Right lobe of liver (tissue), 6 donors: Measurements from ENCODE around the gene ATP1A2. TPM values are rescaled to one million over a fixed set of nuclear protein-coding genes. Genes with fewer than 3 reads are reported as not detected.

Experiments
- ATAC-seq, 4 donors: fragments of 200-7000 bp; cut with Tn5 transposase; one replicate each; pipeline ENCODE4 v1.9.1; 2020; ENCODE audit warnings: mild to moderate bottlenecking in 4 of 4, moderate library complexity in 4 of 4
- DNase-seq, 3 donors: peaks; one replicate each; pipeline ENCODE4 v3.0.0-alpha.2; 2020
- H3K27ac ChIP-seq, 3 donors: fragments of 200-600 bp; one replicate each; pipeline ENCODE4 v1.8.0; 2022
- H3K27me3 ChIP-seq, 2 donors: fragments of 200-600 bp; one replicate each; pipeline ENCODE4 v1.8.0; 2022
- H3K36me3 ChIP-seq, 4 donors: fragments of 200-600 bp; sonication (generic) in 1 of 4; one replicate each; pipeline versions ENCODE4 v1.5.1 to v1.8.0; 2017 to 2022; ENCODE audit warnings: control low read depth in 1 of 4
- H3K4me1 ChIP-seq, 4 donors: fragments of 200-600 bp; sonication (generic) in 1 of 4; one replicate each; pipeline versions ENCODE4 v1.5.1 to v1.8.0; 2017 to 2022; ENCODE audit warnings: control low read depth in 1 of 4
- H3K4me3 ChIP-seq, 3 donors: fragments of 200-600 bp; one replicate each; pipeline ENCODE4 v1.8.0; 2022
- H3K9me3 ChIP-seq, 4 donors: fragments of 200-600 bp; sonication (generic) in 1 of 4; one replicate each; pipeline versions ENCODE4 v1.5.1 to v1.8.0; 2017 to 2022; ENCODE audit warnings: control low read depth in 1 of 4
- POLR2A ChIP-seq: fragments of 450-650 bp; IDR thresholded peaks from one replicate; pipeline ENCODE4 v1.6.1; 2017; ENCODE audit warnings: antibody characterized with exemption, mild to moderate bottlenecking
- WGBS: methylation state at CpG from one replicate; pipeline ENCODE4 v1.1.6; 2018; ENCODE audit warnings: low coverage, low lambda C conversion rate; ENCODE audit not compliant: insufficient coverage; ENCODE audit errors: missing lambda C conversion rate; 5-methylcytosine and 5-hydroxymethylcytosine counted together
- intact Hi-C, 2 donors: fragments of 100-400 bp; cut with DNase I; formaldehyde crosslinking; loops; one replicate each; pipeline versions ENCODE4 v1.11.2 to v1.14.1; 2022
- total RNA-seq, 6 experiments: library from RNA; depleted of rRNA in 2 of 6; stranded (reverse); fragments of >200 nt in 2 of 6; fragmentation: NEBNext Ultra II Directional in 3 of 6; extraction: Animal tissue kit (Norgen Biotek cat#: 25700) in 3 of 6; gene quantifications; one replicate each; pipeline versions ENCODE4 v1.1.0 to v1.2.4, GENCODE V29; 2016 to 2023
- TF ChIP-seq, protein P1 (sequence below), 4 donors: fragments of 200-600 bp in 3 of 4; fragments of 450-650 bp in 1 of 4; IDR thresholded peaks; one replicate each; pipeline versions ENCODE4 v1.5.1 to v1.8.0; 2016 to 2022; ENCODE audit warnings: antibody characterized with exemption in 4 of 4, mild to moderate bottlenecking in 2 of 4
- donor health status: DM: no; HTN: yes; CAD: no.
- donor health status: DM: no; HTN: no; CAD: no.
- donor health status: DM: no; HTN: no; CAD: no.
- donor health status: DM: no; HTN: yes; CAD: no.
- donor health status: DM: no; HTN: yes; CAD: no.

The ATP1A2 gene
- total RNA-seq, 6 experiments from 2014 or later: 0.22 to 1.7 (median 0.36) TPM

DNA sequence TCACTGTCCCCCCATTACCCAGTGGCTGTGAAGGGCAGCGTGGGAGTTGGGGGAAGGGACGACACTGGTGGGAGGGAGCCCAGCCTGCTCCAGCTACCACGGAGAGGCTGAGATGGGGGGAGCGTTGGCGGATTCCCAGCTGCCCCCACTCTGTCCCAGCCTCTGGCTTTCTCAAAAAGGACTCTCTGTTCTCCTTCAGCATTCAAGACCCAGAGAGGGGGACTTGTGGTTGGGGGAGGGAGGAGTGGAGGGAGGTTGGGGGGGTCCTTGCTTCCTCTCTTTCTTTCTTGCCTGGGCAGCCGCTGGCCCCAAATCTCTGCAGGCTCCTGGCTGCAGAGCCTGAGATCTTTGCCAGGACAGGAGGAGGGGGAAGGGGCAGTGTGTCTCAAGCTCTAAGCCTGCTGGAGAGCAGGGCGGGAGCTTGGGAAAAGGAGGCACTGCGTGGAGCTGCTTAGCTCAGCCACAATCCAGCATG is 2.2 kb downstream of the ATP1A2 start:
- Histone ChIP-seq H3K4me1 (no peaks in the 10 kb centered on the region), H3K27me3 (no peaks in the 10 kb centered on the region), H3K27ac (no peak overlapping the region), H3K9me3 (no peaks in the 10 kb centered on the region), H3K4me3 (no peak overlapping the region), H3K36me3 (no peaks in the 10 kb centered on the region)
- TF ChIP-seq, protein P1, sequence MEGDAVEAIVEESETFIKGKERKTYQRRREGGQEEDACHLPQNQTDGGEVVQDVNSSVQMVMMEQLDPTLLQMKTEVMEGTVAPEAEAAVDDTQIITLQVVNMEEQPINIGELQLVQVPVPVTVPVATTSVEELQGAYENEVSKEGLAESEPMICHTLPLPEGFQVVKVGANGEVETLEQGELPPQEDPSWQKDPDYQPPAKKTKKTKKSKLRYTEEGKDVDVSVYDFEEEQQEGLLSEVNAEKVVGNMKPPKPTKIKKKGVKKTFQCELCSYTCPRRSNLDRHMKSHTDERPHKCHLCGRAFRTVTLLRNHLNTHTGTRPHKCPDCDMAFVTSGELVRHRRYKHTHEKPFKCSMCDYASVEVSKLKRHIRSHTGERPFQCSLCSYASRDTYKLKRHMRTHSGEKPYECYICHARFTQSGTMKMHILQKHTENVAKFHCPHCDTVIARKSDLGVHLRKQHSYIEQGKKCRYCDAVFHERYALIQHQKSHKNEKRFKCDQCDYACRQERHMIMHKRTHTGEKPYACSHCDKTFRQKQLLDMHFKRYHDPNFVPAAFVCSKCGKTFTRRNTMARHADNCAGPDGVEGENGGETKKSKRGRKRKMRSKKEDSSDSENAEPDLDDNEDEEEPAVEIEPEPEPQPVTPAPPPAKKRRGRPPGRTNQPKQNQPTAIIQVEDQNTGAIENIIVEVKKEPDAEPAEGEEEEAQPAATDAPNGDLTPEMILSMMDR (IDR thresholded peaks at IDR 0.05): no peak
- intact Hi-C loops: loop anchor here in 1 of 2 donors (10.0 kb wide), 1 partner anchor 57 kb away; no protein-coding TSS in a partner anchor
- DNase-seq (no peak), ATAC-seq (no peak)
- 0% methylated on average over 1 of the region's 8 CpGs for WGBS

DNA sequence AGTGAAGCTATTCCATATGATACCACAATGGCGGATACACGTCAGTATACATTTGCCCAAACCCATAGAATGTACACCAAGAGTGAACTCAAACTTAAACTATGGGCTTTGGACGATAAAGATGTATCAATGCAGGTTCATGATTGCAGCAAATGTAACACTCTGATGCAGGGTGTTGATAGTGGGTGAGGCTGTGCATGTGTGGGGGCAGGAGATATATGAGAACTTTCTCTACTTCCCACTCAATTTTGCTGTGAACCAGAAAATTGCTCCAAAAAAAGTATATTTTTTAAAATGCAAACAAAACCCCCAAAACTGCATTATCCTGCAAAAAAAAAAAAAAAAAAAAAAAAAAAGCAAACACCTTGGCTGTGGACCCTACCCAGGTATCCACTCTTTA is 3.4 kb downstream of the ATP1A2 start:
- intact Hi-C loops: loop anchor here in 1 of 2 donors (10.0 kb wide), 1 partner anchor 56 kb away; no protein-coding TSS in a partner anchor
- no peak for ATAC-seq
- 70% methylated on average over 3 of the region's 3 CpGs for WGBS
- Histone ChIP-seq H3K27ac (no peak overlapping the region), H3K27me3 (no peaks in the 10 kb centered on the region), H3K9me3 (no peaks in the 10 kb centered on the region), H3K4me1 (no peaks in the 10 kb centered on the region), H3K4me3 (no peak overlapping the region), H3K36me3 (no peaks in the 10 kb centered on the region)
- TF ChIP-seq POLR2A: no peak
- TF ChIP-seq, protein P1 (IDR thresholded peaks at IDR 0.05): no peak
- no peak for DNase-seq

DNA sequence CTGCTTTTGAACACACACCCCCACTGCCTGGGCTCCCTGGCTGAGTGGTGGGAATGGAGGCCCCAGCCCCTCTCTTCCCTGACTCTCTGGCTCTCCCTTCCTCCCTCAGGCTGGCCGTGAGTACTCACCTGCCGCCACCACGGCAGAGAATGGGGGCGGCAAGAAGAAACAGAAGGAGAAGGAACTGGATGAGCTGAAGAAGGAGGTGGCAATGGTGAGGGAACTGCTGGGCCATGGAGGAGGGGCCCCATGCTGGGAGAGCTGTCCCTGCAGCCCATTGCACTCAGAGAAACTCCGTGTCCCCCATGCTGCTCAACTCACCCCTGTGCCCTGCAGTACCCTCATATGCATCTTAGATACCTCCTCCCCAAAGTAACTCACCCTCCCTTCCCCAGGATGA is 5.2 kb downstream of the ATP1A2 start:
- no peaks in the 10 kb centered on the region for H3K4me1 ChIP-seq
- H3K27ac ChIP-seq: no peak overlapping the region
- no peak for DNase-seq
- no peak for ATAC-seq
- intact Hi-C loops: no loop called here
- no peaks in the 10 kb centered on the region for H3K27me3 ChIP-seq
- 40% methylated on average over 1 of the region's 5 CpGs for WGBS
- H3K9me3 ChIP-seq: no peaks in the 10 kb centered on the region
- H3K4me3 ChIP-seq: no peak overlapping the region
- H3K36me3 ChIP-seq: no peaks in the 10 kb centered on the region
- TF ChIP-seq, protein P1 (IDR thresholded peaks at IDR 0.05): no peak
- TF ChIP-seq POLR2A: no peak

DNA sequence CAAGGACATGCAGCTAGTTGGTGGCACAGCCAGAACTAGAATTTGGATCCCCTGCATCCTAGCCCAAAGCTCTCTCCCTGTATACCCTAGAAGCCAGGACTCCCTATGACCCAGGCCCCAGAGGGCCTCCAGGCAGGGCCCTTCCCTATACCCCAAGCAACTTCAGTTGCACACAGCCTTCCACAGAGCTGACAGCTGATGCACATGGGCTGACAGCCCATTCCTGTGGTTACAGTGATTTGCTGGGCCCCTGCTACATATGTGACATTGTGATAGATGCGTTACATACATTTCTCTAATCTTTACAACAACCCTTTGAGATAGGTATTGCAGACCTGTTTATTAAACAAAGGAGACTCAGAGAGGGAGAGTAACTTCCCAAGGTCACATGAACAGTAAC is 5.8 kb downstream of the ATP1A2 start:
- H3K36me3 ChIP-seq: no peaks in the 10 kb centered on the region
- no peak for TF ChIP-seq POLR2A
- TF ChIP-seq, protein P1 (IDR thresholded peaks at IDR 0.05): no peak
- intact Hi-C loops: no loop called here
- DNase-seq: no peak
- H3K27ac ChIP-seq: no peak overlapping the region
- no peak overlapping the region for H3K4me3 ChIP-seq
- H3K9me3 ChIP-seq: no peaks in the 10 kb centered on the region
- no peaks in the 10 kb centered on the region for H3K4me1 ChIP-seq
- ATAC-seq: no peak
- no peaks in the 10 kb centered on the region for H3K27me3 ChIP-seq
- WGBS: 88% methylated on average over 1 of the region's 1 CpG
